SW 1271 (cell line): ENCODE results near the gene SLC12A7.

Source experiments
- DNase-seq, 2 experiments: peaks; one replicate each; lab custom pipeline; 2025; lab: John Stamatoyannopoulos, UW

SLC12A7 gene

GRCh38 chr5:1050423-1051365, 61.2 kb downstream of the SLC12A7 start:
- no peak for DNase-seq

GRCh38 chr5:1048861-1049838, 62.7 kb downstream of the SLC12A7 start:
- no peak for DNase-seq

- DNase-seq: no peak
These were observed 63.6 kb downstream of the SLC12A7 start for GRCh38 chr5:1048162-1048721.

GRCh38 chr5:1047332-1047965, 64.4 kb downstream of the SLC12A7 start:
- no peak for DNase-seq

- DNase-seq: no peak
These were observed 65.8 kb downstream of the SLC12A7 start for GRCh38 chr5:1045960-1046560.

- DNase-seq: no peak
These were observed 67.7 kb downstream of the SLC12A7 start for GRCh38 chr5:1044117-1044516.

- DNase-seq: no peak
These were observed 68.5 kb downstream of the SLC12A7 start for GRCh38 chr5:1043327-1043726.

GRCh38 chr5:1042626-1043025, 69.2 kb downstream of the SLC12A7 start:
- DNase-seq: no peak

- no peak for DNase-seq
These were observed 70.4 kb downstream of the SLC12A7 start for GRCh38 chr5:1041225-1042143.

- DNase-seq: no peak
These were observed 71.3 kb downstream of the SLC12A7 start for GRCh38 chr5:1040571-1040970.

GRCh38 chr5:1039706-1040260, 72.1 kb downstream of the SLC12A7 start:
- no peak for DNase-seq

- DNase-seq: no peak
These were observed 72.7 kb downstream of the SLC12A7 start for GRCh38 chr5:1039210-1039548.

- DNase-seq: no peak
These were observed 73.2 kb downstream of the SLC12A7 start for GRCh38 chr5:1038417-1039209.

GRCh38 chr5:1037671-1038416, 74.0 kb downstream of the SLC12A7 start:
- DNase-seq: no peak

- DNase-seq: no peak
These were observed 74.7 kb downstream of the SLC12A7 start for GRCh38 chr5:1037123-1037670.

GRCh38 chr5:1036504-1037122, 75.2 kb downstream of the SLC12A7 start:
- no peak for DNase-seq
